Transverse colon (tissue), 4 donors: ENCODE results near the gene APCDD1.

Source experiments
- EP300 ChIP-seq: sonication (generic); formaldehyde crosslinking; IDR thresholded peaks from one replicate; pipeline ENCODE4 v1.6.1; 2017; ENCODE audit warnings: antibody characterized with exemption, low read depth
- POLR2A ChIP-seq: fragments of 450-650 bp; IDR thresholded peaks from one replicate; pipeline ENCODE4 v1.6.1; 2016; ENCODE audit warnings: antibody characterized with exemption, mild to moderate bottlenecking, moderate library complexity
- POLR2AphosphoS5 ChIP-seq, 3 donors: sonication (generic); formaldehyde crosslinking; IDR thresholded peaks; one replicate each; pipeline ENCODE4 v1.6.1; 2016; ENCODE audit warnings: antibody characterized with exemption in 3 of 3
- TF ChIP-seq, protein P1 (sequence below), 5 experiments: fragments of 200-600 bp in 3 of 5; fragments of 450-650 bp in 2 of 5; sonication (generic) in 3 of 5; IDR thresholded peaks; 1 replicate in 2 of 5; 2 replicates in 3 of 5; pipeline ENCODE4 v1.5.1; 2016 to 2017; ENCODE audit warnings: antibody characterized with exemption in 5 of 5, inconsistent platforms in 3 of 5, mild to moderate bottlenecking in 2 of 5, moderate library complexity in 1 of 5

DNA sequence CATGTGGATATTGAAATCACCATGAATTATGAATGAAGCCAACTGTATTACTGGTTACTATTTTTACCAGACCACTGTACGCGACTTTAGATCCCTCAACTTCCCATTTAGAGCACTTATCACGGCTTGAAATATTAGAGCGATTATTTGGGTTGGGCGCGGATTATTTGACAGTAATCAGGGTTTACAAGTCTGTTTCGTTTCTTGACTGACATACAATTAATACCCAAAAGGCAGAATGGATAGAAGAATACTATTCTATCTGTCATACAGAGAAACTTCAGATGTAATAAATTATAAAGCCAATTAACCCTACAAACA is 70.9 kb downstream of the APCDD1 start:
- TF ChIP-seq POLR2AphosphoS5 (IDR thresholded peaks at IDR 0.05), result no peak
- no peak for TF ChIP-seq EP300
- TF ChIP-seq, protein P1, sequence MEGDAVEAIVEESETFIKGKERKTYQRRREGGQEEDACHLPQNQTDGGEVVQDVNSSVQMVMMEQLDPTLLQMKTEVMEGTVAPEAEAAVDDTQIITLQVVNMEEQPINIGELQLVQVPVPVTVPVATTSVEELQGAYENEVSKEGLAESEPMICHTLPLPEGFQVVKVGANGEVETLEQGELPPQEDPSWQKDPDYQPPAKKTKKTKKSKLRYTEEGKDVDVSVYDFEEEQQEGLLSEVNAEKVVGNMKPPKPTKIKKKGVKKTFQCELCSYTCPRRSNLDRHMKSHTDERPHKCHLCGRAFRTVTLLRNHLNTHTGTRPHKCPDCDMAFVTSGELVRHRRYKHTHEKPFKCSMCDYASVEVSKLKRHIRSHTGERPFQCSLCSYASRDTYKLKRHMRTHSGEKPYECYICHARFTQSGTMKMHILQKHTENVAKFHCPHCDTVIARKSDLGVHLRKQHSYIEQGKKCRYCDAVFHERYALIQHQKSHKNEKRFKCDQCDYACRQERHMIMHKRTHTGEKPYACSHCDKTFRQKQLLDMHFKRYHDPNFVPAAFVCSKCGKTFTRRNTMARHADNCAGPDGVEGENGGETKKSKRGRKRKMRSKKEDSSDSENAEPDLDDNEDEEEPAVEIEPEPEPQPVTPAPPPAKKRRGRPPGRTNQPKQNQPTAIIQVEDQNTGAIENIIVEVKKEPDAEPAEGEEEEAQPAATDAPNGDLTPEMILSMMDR (IDR thresholded peaks at IDR 0.05), result no peak
- no peak for TF ChIP-seq POLR2A
